Ishikawa (cell line): ENCODE measurements around the gene CXXC5.

Experiments
- CEBPB ChIP-seq: IDR thresholded peaks from 2 replicates; pipeline ENCODE4 v1.6.1; 2012
- CREB1 ChIP-seq: IDR thresholded peaks from 2 replicates; pipeline ENCODE4 v1.6.1; 2012; ENCODE audit warnings: low read depth
- EGR1 ChIP-seq: IDR thresholded peaks from 2 replicates; pipeline ENCODE4 v1.6.1; 2012
- EP300 ChIP-seq: IDR thresholded peaks from 2 replicates; pipeline ENCODE4 v1.6.1; 2012; ENCODE audit warnings: borderline replicate concordance
- FOXM1 ChIP-seq: IDR thresholded peaks from 2 replicates; pipeline ENCODE4 v1.6.1; 2012; ENCODE audit warnings: low read depth, borderline replicate concordance
- MAX ChIP-seq: IDR thresholded peaks from 2 replicates; pipeline ENCODE4 v1.6.1; 2012
- NFIC ChIP-seq: IDR thresholded peaks from 2 replicates; pipeline ENCODE4 v1.6.1; 2012
- RAD21 ChIP-seq: IDR thresholded peaks from 2 replicates; pipeline ENCODE4 v1.6.1; 2012; ENCODE audit warnings: low read depth
- TAF1 ChIP-seq: IDR thresholded peaks from 2 replicates; pipeline ENCODE4 v1.6.1; 2012; ENCODE audit warnings: low read depth, mild to moderate bottlenecking
- TCF12 ChIP-seq: IDR thresholded peaks from 2 replicates; pipeline ENCODE4 v1.6.1; 2012; ENCODE audit warnings: low read depth
- TEAD4 ChIP-seq: IDR thresholded peaks from 2 replicates; pipeline ENCODE4 v1.6.1; 2012
- USF1 ChIP-seq: IDR thresholded peaks from 2 replicates; pipeline ENCODE4 v1.6.1; 2012
- YY1 ChIP-seq: IDR thresholded peaks from 2 replicates; pipeline ENCODE4 v1.6.1; 2012; ENCODE audit warnings: low read depth
- ZBTB7A ChIP-seq: IDR thresholded peaks from 2 replicates; pipeline ENCODE4 v1.6.1; 2012; ENCODE audit warnings: low read depth
- TF ChIP-seq, protein P1 (sequence below): IDR thresholded peaks from 2 replicates; pipeline ENCODE4 v1.6.1; 2012; ENCODE audit warnings: low read depth, mild to moderate bottlenecking

The CXXC5 gene

GRCh38 chr5:139636975-139637408, 11.2 kb upstream of the CXXC5 start:
- no peak for TF ChIP-seq EP300
- TF ChIP-seq MAX, result no peak
- no peak for TF ChIP-seq USF1
- TF ChIP-seq RAD21, result no peak
- TF ChIP-seq FOXM1, result no peak
- TF ChIP-seq CEBPB, result no peak
- no peak for TF ChIP-seq ZBTB7A
- TF ChIP-seq NFIC, result no peak
- TF ChIP-seq CREB1, result no peak
- TF ChIP-seq, protein P1, sequence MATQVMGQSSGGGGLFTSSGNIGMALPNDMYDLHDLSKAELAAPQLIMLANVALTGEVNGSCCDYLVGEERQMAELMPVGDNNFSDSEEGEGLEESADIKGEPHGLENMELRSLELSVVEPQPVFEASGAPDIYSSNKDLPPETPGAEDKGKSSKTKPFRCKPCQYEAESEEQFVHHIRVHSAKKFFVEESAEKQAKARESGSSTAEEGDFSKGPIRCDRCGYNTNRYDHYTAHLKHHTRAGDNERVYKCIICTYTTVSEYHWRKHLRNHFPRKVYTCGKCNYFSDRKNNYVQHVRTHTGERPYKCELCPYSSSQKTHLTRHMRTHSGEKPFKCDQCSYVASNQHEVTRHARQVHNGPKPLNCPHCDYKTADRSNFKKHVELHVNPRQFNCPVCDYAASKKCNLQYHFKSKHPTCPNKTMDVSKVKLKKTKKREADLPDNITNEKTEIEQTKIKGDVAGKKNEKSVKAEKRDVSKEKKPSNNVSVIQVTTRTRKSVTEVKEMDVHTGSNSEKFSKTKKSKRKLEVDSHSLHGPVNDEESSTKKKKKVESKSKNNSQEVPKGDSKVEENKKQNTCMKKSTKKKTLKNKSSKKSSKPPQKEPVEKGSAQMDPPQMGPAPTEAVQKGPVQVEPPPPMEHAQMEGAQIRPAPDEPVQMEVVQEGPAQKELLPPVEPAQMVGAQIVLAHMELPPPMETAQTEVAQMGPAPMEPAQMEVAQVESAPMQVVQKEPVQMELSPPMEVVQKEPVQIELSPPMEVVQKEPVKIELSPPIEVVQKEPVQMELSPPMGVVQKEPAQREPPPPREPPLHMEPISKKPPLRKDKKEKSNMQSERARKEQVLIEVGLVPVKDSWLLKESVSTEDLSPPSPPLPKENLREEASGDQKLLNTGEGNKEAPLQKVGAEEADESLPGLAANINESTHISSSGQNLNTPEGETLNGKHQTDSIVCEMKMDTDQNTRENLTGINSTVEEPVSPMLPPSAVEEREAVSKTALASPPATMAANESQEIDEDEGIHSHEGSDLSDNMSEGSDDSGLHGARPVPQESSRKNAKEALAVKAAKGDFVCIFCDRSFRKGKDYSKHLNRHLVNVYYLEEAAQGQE, result no peak
- TF ChIP-seq TAF1, result no peak
- TF ChIP-seq TCF12, result no peak
- no peak for TF ChIP-seq EGR1
- TF ChIP-seq TEAD4, result no peak
- no peak for TF ChIP-seq YY1

DNA sequence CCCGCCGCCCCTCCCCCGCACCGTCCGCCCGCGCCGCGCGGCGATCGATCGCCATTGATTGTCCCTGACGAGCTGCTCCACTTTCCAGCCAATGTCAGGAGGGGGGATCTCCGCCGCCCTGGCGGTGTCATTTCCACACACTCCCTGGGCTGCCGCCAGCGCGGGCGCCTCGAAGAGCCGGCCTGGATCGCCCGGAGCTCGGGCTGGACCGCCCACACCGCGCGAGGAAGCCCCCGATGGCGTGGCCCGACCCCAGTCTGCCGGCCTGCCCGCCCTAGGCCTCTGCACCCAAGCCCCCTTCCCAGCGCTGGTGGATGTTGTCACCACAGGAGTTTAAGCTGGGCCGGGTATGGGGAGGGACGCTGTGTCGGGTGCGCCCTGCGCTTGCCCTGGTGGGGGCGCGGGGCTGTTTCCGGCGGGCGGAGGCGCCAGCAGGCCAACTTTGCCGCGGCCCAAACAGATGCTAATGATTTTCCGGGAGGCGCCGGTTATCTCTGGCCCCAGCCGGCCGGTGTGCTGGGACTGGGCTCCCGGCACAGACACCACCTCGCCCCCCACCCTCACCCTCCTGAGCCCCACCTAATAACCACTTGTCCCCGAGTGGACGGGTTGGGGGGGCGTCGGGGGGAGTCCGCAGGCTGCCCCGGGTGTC, 10.6 kb upstream of the CXXC5 start:
- TF ChIP-seq FOXM1 (no peak), TEAD4 (peak; percentile 27), TCF12 (peak; percentile 73), ZBTB7A (peak; percentile 99), EP300 (peak; percentile 65; the same call in 1 of the 2 replicates), CEBPB (peak; percentile 45), RAD21 (no peak), NFIC (peak; percentile 87), CREB1 (no peak), YY1 (no peak), TAF1 (0 out of 2 replicates have a peak, but pooled peaks have one; percentile 43), MAX (peak; percentile 43; the same call in 1 of the 2 replicates), EGR1 (0 out of 2 replicates have a peak, but pooled peaks have one; percentile 23), USF1 (no peak)
- TF ChIP-seq, protein P1, result no peak

GRCh38 chr5:139638090-139638735, 9.9 kb upstream of the CXXC5 start:
- TF ChIP-seq EP300, result peak; percentile 56; the same call in 1 of the 2 replicates
- TF ChIP-seq RAD21, result no peak
- peak; percentile 70; the same call in 1 of the 2 replicates for TF ChIP-seq TCF12
- peak; percentile 43; the same call in 1 of the 2 replicates for TF ChIP-seq MAX
- peak; percentile 37; the same call in 1 of the 2 replicates for TF ChIP-seq NFIC
- TF ChIP-seq, protein P1, result no peak
- TF ChIP-seq FOXM1, result peak; percentile 50; the same call in 1 of the 2 replicates
- TF ChIP-seq ZBTB7A, result no peak
- TF ChIP-seq CREB1, result 0 out of 2 replicates have a peak, but pooled peaks have one; percentile 6
- TF ChIP-seq TEAD4, result 0 out of 2 replicates have a peak, but pooled peaks have one; percentile 5
